ENCODE measurements around the gene CDC7.

DNA sequence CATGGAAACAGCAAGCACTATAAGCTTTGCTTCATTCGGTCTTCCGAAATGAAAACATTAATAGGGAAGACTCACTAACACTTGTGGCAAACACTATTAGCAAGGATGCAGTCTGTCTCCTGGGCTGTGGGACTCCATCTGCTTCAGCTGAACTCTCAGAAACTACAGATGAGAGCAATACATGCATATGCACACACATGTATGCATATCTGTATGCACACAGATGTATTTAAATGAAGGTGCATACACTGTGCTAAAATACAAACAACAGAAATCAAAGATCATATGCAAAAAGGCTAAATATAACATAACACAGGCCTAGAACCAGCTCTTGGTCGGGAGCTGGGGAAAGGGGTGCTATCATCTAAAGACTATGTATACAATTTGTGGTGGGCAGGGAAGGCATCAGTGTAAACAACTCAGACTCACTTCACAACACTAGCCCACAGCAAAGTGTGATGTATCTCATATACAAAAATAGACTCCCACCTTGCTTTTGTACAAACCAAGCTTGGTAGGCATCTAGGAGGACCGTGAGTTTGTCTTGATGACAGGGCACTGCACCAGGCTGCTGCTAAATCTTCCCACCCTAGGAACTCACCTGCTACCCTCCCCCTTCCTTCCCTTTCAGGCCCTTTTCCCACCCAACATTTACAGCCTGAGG, 32.8 kb downstream of the CDC7 start:
- TF ChIP-seq ISL1 (CRISPR knock-in tag; IDR thresholded peaks at IDR 0.05) (no peak), ZNF565 (CRISPR knock-in tag; conservative IDR thresholded peaks at IDR 0.05; ENCODE audit: low read depth) (no peak), ARNTL (CRISPR knock-in tag; IDR thresholded peaks at IDR 0.05; ENCODE audit: borderline replicate concordance, low read depth) (no peak), ZFP3 (CRISPR knock-in tag; IDR thresholded peaks at IDR 0.05) (no peak), SNAI2 (CRISPR knock-in tag; IDR thresholded peaks at IDR 0.05) (no peak), ZFP30 (CRISPR knock-in tag; IDR thresholded peaks at IDR 0.05) (no peak), RARB (CRISPR knock-in tag; IDR thresholded peaks at IDR 0.05) (no peak), ZNF70 (CRISPR knock-in tag; IDR thresholded peaks at IDR 0.05) (no peak), CSRNP3 (CRISPR knock-in tag; IDR thresholded peaks at IDR 0.05) (no peak)
- TF ChIP-seq, protein P1, sequence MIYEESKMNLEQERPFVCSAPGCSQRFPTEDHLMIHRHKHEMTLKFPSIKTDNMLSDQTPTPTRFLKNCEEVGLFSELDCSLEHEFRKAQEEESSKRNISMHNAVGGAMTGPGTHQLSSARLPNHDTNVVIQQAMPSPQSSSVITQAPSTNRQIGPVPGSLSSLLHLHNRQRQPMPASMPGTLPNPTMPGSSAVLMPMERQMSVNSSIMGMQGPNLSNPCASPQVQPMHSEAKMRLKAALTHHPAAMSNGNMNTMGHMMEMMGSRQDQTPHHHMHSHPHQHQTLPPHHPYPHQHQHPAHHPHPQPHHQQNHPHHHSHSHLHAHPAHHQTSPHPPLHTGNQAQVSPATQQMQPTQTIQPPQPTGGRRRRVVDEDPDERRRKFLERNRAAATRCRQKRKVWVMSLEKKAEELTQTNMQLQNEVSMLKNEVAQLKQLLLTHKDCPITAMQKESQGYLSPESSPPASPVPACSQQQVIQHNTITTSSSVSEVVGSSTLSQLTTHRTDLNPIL (CRISPR knock-in tag; IDR thresholded peaks at IDR 0.05; ENCODE audit: low read depth): no peak
